HG03280 (cell line): ENCODE measurements around the gene SLC22A16.
"Not testable (repeated sequence)": the region's sequence is repeated elsewhere in the genome, so short reads cannot be mapped to it uniquely, and the experiment has no call there.

Experiments
- ATAC-seq: cut with Tn5 transposase; IDR thresholded peaks from one replicate; pipeline ENCODE4 v1.9.1; 2021; ENCODE audit warnings: mild to moderate bottlenecking, moderate library complexity; ENCODE audit not compliant: unreplicated experiment

SLC22A16 gene

DNA sequence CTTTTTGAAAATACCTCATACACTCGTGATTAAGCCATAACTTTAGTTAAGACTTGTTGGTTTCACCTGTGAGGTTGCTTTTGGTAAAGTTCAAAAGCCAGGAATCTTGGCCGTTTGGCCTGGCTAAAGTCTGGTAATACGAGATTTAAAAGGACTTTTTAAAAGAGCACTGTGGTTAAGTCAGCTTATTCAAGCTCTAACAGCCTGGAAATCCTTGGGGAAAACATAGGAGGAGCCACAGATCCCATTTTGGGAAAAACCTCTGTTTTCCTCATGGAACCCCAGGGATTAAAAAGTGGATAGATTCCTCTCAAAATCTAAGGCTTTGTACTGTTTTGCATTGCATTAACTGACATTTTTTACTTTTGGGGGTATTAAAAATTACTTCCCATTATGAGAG, 13.7 kb upstream of the SLC22A16 start:
- no peak for ATAC-seq

DNA sequence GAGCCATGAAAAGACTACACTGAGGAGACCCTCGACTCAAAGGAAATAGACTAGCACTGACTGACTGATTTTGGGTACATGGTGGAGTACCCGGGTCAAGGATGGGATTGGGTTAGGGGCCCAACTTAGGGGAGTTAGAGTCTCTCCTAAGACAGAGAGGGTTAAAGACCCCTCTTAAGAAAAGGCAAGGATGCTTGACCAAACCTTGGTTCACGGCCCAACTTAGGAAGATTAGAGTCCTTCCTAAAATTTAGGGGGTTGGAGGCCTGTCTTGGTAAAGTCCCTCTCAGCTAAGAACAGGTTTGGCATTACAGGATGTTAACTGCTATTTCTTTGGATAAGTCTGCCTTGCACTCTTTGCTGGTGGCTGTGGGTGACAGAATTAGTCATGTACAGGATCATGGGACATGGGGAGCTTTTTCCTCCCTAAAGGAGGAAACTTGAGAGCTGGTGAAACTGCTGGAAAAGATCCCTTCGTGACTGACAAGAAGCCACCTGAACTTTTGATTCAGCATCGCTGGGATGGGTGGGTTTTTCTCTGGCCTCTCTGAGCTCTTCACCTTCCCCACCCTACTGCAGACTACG, 12.3 kb upstream of the SLC22A16 start:
- no peak for ATAC-seq

DNA sequence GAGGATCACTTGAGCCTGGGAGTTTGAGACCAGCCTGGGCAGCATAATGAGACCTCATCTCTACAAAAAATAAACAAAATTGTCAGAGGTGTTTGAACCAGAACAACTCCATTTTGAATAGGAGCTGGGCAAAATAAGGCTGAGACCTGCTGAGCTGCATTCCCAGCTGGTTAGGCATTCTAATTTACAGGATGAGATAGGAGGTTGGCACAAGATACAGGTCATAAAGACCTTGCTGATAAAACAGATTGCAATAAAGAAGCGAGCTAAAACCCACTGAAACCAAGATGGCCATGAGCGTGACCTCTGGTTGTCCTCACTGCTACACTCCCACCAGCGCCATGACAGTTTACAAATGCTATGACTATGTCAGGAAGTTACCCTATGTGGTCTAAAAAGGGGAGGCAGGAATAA, 11.6 kb upstream of the SLC22A16 start:
- not testable (repeated sequence) for ATAC-seq

DNA sequence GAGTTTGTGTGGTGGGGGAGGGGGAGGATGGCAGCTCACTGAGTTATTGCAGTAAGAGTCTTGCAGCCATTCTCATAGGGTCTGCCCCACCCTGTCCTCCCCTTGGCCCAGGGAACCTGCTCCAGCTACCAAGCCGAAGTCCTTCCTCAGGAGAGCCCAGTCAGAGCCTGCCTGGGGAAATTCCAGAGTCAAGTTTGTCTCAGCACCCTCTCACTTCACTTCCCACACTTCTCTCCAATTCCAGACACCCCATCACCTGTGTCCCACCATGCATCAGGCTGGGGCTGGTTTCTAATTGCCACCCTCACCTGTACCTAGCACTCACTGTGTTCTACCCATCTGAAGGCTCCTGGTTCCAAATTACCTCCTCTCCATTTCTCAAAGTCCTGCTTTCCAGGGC, 10.3 kb upstream of the SLC22A16 start:
- ATAC-seq, result no peak

DNA sequence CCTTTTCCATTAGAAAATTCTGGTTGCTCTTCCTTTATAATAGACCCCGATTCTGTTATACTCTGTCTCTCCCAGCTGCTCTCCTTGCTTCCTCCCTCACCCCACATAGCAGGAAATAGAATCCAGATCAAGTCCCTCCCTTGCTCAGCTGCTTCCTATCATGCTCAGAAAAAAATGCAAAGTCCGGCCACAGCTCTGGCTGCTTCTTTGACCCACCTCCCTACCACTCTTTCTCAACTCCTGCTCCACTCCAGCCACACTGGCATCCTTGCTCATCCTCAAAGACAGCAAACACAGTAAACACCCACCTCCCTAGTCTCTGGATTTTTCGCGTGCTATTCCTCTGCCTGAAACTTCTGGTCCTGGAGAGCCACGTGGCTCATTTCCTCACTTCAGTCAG, 9.1 kb upstream of the SLC22A16 start:
- ATAC-seq, result no peak

DNA sequence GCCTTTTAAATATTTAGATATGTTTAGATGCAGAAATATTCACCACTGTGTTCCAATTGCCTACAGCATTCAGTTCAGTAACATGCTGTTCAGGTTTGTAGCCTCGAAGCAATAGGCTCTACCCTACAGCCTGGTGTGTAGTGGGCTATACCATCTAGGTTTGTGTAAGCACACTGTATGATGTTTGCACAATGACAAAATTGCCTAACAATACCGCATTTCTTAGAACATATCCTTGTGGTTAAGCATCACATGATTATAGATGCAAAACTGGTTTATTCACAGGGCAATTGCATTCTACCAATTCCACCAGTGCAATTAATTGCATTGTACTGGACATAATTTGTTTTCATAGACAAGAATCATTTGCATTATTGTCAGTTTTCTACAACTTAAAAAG, 7.9 kb upstream of the SLC22A16 start:
- ATAC-seq, result no peak

DNA sequence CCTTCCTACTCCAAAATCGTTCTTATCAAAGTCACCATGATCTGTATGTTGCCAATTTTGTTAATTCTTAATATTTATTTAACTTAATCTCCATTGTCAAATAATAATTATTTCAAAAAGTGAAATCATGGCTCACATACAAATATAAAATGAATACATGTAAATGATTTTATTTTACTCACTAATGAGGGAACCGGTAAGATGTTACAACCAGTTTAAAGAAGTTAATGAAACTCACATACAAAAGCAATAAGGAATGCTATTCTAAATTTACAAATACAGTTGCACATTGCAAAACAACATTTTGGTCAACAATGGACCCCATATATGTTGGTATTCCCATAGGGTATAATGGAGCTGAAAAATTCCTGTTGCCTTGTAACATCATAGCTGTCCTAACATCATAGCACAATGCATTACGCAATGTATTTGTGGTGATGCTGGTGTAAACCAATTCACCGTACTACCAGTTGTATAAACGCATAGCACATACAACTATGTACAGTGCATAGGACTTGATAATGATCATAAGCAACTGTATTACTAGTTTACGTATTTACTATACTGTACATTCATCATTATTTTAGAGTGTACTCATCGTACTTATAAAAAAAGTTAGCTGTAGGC, 6.5 kb upstream of the SLC22A16 start:
- ATAC-seq, result no peak

DNA sequence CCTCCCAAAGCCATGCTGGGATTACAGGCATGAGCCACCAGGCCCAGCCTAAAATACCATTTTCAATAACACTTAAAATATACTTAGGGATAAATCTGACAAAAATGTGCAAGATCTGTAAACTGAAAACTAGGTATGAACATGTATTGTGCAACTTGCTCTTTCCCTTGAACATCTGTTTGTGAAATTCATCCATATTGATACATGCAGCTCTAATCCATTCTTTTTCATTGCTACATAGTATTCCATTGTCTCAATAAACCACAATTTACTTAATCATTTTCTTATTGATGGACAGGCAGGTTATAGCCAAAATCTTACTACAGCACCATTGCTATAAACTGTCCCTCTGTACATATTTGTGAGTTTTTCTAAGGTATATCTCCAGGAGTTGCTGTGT, 4.7 kb upstream of the SLC22A16 start:
- ATAC-seq, result no peak

DNA sequence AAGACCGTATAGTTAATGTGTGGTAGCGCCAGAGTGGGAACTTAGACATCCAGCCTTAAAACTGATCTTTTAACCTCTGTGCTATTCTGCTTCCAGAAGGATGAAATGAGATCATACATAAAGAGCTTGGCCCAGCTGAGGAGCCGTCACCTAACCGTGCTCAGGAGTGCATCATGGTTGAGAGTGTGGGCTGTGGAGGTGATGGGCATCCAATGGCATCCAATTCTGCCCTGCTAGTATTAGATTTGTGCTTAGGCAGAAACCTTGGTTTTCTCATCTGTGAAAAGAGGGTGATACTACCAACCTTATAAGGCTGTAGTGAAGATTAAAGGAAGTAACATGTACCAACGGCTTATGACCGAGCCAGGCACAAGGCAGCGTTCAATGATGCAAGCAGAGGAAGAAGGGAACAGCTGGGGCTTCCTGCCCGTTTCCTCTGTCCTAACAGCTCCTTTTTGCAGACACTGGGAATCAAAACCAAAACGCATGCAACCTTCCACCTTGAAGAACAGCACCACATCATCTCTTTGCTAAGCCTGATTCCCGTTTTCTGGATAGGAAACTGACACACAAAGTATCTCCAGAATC, 1.3 kb downstream of the SLC22A16 start:
- no peak for ATAC-seq

DNA sequence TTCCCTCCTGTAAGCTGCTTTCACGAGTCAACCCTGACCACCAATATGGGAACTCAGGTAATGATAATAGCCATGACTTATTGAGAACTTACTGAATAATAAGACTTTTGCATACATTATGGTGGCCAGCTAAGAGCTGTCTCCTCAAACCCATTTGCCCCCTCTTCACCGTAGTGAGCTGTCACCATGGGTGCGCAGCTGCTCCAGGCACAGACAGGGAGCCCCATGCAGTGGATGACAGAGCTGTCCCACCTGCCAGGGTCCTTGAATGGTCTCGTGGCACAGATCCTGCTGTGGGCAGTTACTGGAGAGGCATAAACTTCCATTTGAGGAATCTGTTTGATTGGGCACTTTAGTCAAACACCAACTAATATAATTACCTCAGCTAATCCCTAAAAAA, 1.9 kb downstream of the SLC22A16 start:
- ATAC-seq, result no peak

DNA sequence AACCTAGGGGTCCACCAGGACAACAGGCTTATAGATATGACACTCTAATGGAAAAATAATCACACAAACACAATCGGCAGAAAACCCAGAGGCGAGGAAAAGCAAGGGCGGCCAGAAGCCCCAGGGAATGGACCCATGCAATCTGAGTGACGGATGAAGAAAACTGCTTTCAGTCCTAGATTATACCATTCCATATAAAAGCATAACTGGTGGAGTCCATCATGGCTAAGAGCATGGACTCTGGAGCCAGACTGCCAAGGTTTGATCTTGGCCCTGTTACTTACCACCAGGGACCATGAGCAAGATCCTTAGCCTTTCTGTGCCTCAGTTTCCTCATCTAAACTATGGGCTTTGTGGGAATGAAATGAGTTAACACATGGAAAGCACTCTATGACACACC, 3.7 kb downstream of the SLC22A16 start:
- ATAC-seq, result no peak

DNA sequence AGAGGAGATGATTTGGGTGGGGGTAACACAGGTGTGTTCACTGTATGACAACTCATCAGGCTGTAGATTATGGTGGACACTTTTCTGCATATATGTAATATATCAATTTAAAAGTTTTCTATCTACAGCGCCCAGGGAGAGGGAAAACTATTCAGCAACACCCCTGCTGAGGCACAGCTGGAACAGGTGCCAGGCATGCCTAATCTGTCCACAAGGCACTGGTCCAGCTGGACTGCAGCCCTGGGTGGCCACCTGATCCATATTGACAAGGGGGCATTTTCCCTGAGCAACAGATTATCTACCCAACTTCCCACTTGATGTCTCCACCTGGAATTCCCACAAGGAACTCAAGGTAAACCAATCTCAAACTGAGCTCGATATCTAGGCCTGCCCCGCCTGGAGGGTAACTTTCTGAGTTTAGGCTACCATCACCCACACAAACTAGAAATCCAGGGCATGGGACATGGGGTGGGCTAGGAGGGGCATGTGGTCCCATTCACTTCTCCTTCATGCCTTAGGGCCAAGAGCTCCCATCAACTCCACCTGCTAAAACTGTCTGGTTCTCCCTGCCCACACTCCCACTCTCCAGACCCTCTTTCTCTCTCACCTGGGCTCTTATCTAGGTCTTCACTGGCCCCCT, 4.6 kb downstream of the SLC22A16 start:
- no peak for ATAC-seq

DNA sequence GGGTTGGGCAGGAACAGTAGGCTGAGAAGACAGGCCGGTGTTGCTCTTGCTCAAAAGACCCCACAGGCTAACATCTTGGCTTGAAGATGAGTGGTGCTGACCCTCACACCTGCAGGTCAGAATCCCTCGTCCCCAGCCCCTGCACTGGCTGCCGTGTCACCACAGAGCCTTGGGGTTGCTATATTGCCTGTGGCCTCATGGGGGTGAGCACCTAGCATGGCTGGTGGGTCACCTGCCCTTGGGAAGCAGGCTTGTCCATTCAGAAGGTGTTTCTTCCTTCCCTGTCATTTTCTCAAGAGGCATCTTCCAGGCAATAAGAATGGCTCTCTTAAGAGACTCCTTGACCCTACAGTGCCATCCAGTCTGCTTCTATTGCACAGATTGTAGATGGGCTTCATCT, 7.7 kb downstream of the SLC22A16 start:
- ATAC-seq, result no peak

DNA sequence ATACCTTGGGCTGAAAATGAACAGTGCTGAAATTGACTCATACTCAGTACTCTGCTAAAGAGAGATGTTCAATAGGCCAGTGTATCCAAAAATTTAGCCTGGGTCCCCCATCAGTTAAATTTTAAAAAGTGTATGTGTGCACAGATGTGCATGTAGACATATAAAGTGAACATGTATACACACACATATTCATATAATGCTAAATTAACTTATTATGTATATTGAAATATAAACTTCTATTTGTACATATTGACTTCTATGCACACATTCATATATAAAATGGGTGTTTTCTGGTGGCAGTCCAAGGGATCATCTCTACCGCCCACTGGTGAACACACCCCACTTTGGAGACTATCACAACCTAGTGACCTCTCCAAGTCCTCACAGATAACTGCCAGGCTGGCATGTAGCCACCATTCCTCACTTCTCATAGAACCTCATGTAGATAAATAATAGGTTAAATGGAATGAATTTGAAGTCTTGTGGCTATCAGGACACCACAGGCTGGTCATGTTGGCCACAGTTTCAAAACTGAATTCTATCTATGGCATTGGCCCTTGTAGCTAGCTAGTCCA, 8.8 kb downstream of the SLC22A16 start:
- ATAC-seq, result no peak

DNA sequence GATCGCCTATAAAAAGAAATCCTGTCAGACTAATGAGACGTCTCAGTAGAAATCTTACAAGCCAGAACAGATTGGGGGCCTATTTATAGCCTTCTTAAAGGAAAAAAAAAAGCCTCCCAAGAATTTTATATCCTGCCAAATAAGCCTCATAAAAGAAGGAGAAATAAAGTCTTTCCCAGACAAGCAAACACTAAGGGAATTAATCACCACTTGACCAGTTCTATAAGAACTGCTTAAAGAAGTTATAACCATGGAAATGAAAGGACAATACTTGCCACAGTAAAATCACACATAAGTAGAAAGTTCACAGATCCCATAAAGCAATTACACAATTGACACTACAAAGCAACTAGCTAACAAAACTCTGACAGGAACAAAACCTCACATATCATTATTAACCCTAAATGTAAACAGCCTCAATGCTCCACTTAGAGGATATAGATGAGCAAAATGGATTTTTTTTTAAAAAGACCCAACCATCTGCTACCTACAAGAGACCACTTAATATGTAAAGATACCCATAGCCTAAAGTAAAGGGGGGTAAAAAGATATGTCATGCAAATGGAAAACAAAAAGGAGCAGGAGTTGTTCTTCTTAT, 13.4 kb downstream of the SLC22A16 start:
- ATAC-seq, result no peak

DNA sequence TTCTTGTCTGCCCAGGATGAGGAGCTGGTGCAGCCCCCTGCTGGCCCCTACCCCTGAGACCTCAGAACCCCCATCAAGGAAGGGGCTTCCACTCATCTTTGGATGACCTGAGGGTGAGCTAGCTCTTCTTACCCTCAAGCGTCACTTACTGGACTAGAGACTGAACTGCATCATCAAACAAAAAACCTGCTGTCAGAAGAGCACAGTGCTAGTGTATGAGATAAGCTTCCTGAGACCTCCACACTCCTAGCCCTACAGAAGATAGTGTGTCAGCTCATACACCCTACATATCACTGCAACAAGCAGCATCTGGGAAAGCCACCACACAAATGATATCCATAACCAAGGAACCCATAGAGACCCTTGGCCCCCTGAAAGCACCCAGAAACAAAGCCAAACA, 15.0 kb downstream of the SLC22A16 start:
- ATAC-seq, result no peak

DNA sequence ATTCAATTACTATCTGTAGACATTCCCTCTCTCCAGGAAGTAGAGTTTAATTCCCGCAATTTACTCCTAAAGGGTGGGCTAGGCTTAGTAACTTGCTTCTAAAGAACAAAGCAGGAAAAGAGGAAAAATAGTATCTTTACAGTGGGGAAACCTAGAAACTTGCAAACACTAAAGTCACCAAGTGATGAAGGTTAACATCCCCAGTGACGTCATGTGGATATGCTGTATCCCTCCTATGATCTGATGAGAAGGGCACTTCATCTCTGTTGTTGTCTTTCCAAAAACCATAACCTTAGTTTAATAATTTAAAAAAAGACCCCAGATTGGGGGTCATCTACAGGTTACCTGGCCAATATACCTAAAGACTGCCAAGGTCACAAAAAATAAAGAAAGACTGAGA, 17.3 kb downstream of the SLC22A16 start:
- ATAC-seq, result no peak

DNA sequence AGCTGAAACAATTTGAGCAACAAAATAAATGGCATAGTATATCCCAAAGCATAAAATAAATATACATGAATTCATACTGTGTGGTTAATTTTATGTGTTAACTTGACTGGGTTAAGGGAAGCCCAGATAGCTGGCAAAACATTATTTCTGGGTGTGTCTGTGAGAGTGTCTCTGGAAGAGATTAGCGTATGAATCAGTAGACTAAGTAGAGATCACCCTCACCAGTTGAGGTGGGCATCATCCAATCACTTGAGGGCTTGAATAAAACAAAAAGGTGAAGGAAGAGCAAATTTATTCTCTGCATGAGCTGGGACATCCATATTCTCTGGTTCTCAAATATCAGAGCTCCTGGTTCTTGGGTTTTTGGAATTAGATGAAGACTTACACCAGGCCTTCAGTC, 17.9 kb downstream of the SLC22A16 start:
- ATAC-seq, result no peak

DNA sequence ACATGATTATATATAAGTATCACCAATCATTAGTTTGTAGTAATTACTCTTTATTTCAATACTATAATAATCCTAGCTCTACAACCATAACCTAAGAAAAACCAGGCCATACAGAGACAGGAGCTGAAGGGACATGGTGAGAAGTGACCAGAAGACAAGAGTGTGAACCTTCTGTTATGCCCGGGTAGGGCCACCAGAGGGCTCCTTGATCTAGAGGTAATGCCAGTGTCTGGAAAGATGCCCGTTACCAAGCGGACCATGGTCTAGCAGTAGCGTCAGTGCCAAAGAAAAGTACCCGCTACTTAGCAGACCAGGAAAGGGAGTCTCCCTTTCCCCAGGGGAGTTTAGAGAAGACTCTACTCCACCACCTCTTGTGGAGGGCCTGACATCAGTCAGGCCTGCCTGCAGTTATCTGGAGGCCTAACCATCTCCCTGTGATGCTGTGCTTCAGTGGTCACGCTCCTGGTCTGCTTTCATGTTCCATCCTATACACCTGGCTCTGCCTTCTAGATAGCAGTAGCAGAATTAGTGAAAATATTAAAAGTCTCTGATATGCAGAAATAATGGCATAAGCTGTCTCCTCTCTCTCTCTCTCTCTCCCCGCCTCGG, 18.7 kb downstream of the SLC22A16 start:
- ATAC-seq, result not testable (repeated sequence)

DNA sequence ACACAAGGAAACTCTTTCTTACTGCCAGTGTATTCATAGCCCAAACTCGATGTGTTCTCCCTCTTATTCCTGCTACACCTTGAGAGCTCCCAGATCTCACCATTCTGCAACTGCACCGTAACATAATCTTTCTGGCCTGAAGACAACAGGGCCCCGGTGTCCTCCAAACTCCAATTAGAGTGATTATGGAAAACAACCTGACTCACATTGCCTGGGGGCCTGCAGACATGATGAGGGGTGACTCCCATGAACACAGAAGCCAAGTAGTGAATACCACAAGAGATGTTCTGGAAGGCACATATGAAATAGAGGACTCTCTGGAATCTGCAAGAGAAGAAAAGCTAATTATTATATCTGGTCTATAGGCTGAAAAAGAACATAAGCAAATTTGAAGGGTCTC, 19.7 kb downstream of the SLC22A16 start:
- ATAC-seq, result no peak

DNA sequence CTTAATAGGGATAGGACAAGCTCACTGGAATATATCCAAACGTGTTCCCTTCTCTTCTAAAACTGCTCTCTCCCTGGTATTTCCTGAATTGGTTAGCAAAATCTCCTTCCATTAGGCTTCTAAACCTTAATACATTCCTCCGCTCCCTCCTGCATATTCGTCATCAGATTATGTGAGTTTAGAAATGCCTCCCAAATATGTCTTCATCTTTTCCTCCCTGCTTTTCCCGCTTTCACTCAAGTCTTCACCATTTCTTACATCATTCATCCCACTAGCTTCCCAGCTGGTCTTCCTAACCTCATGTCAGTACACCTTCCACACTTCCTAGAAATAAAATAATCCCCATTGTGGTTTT, 26.9 kb downstream of the SLC22A16 start:
- no peak for ATAC-seq
